ENCODE data around the gene FBXO31.

FBXO31 gene

GRCh38 chr16:87314990-87315420, 68.6 kb downstream of the FBXO31 start:
- no peak overlapping the region for H3K4me3 ChIP-seq (ENCODE audit: low read depth, low read length)
- no peak for DNase-seq (ENCODE audit: low read depth)
- no peak for TF ChIP-seq CTCF (conservative IDR thresholded peaks at IDR 0.05; ENCODE audit: low read depth, low read length)

GRCh38 chr16:87312008-87312407, 71.6 kb downstream of the FBXO31 start:
- no peak overlapping the region for H3K4me3 ChIP-seq (ENCODE audit: low read depth, low read length)
- TF ChIP-seq CTCF (conservative IDR thresholded peaks at IDR 0.05; ENCODE audit: low read depth, low read length): no peak
- no peak for DNase-seq (ENCODE audit: low read depth)

- TF ChIP-seq CTCF (conservative IDR thresholded peaks at IDR 0.05; ENCODE audit: low read depth, low read length): no peak
- no peak for DNase-seq (ENCODE audit: low read depth)
- no peak overlapping the region for H3K4me3 ChIP-seq (ENCODE audit: low read depth, low read length)
Observed at GRCh38 chr16:87311387-87311786, 72.2 kb downstream of the FBXO31 start.

- TF ChIP-seq CTCF (conservative IDR thresholded peaks at IDR 0.05; ENCODE audit: low read depth, low read length): no peak
Observed at GRCh38 chr16:87310610-87311009, 73.0 kb downstream of the FBXO31 start.

GRCh38 chr16:87309620-87310525, 73.7 kb downstream of the FBXO31 start:
- no peak for DNase-seq (ENCODE audit: low read depth)
- TF ChIP-seq CTCF (conservative IDR thresholded peaks at IDR 0.05; ENCODE audit: low read depth, low read length): no peak
- no peak overlapping the region for H3K4me3 ChIP-seq (ENCODE audit: low read depth, low read length)

More at GRCh38 chr16:87310610-87311009, 73.0 kb downstream of the FBXO31 start:
- no peak overlapping the region for H3K4me3 ChIP-seq (ENCODE audit: low read depth, low read length)
- DNase-seq (ENCODE audit: low read depth): no peak

- no peak for DNase-seq (ENCODE audit: low read depth)
- no peak overlapping the region for H3K4me3 ChIP-seq (ENCODE audit: low read depth, low read length)
- no peak for TF ChIP-seq CTCF (conservative IDR thresholded peaks at IDR 0.05; ENCODE audit: low read depth, low read length)
Observed at GRCh38 chr16:87308826-87309225, 74.8 kb downstream of the FBXO31 start.

- no peak for DNase-seq (ENCODE audit: low read depth)
- no peak for TF ChIP-seq CTCF (conservative IDR thresholded peaks at IDR 0.05; ENCODE audit: low read depth, low read length)
- no peak overlapping the region for H3K4me3 ChIP-seq (ENCODE audit: low read depth, low read length)
Observed at GRCh38 chr16:87306516-87306915, 77.1 kb downstream of the FBXO31 start.

Measured in choroid plexus epithelial cell (primary cell).